Endothelial cell of umbilical vein (primary cell): Measurements from ENCODE around the gene ZHX3. TPM values are rescaled to one million over a fixed set of nuclear protein-coding genes. Genes with fewer than 3 reads are reported as not detected.
A peak's percentile ranks its signal among the peaks of the same experiment; 100 is the strongest.

Experiments
- BruUV-seq: library from RNA; stranded (reverse); fragments of 400-500 nt; replicated peaks from 2 replicates; lab custom pipeline; 2021; lab: Mats Ljungman, UMichigan
- CTCF ChIA-PET: fragments of 300-600, 350-600 bp; sonication (Branson Sonifier 250); formaldehyde crosslinking; loops from one replicate; lab custom pipeline; 2021; ENCODE audit warnings: antibody characterized with exemption, inconsistent platforms; lab: Charles Lee
- POLR2A ChIA-PET: fragments of 300-600, 350-600 bp; sonication (Branson Sonifier 250); formaldehyde crosslinking; loops from one replicate; lab custom pipeline; 2021; ENCODE audit warnings: antibody characterized with exemption, inconsistent platforms; lab: Charles Lee
- DNase-seq: peaks from one replicate; pipeline ENCODE4 v3.0.0-alpha.2; 2011; ENCODE audit warnings: low read depth, low spot score
- FAIRE-seq: peaks from 2 replicates; lab custom pipeline; 2011; peaks lifted over from hg19 to GRCh38; lab: Jason Lieb, UNC
- H2AFZ ChIP-seq: 2 replicates; pipeline ENCODE4 v1.6.0; 2012; ENCODE audit warnings: low read depth, low read length, control low read depth, inconsistent platforms
- H3K27ac ChIP-seq: 2 replicates; pipeline ENCODE4 v1.5.1; 2011; ENCODE audit warnings: low read depth, mild to moderate bottlenecking, control low read depth, low read length, moderate library complexity; ENCODE audit not compliant: insufficient read depth
- H3K27me3 ChIP-seq, 2 experiments: 2 replicates each; pipeline versions ENCODE4 v1.6.0 to v1.6.1; 2011; ENCODE audit warnings: low read length in 2 of 2, mixed read lengths in 1 of 2; ENCODE audit not compliant: control insufficient read depth in 2 of 2, insufficient read depth in 2 of 2
- H3K36me3 ChIP-seq, 2 experiments: 2 replicates in 1 of 2; 3 replicates in 1 of 2; pipeline ENCODE4 v1.5.1; 2011; ENCODE audit warnings: low read length in 2 of 2, mild to moderate bottlenecking in 1 of 2, moderate library complexity in 1 of 2; ENCODE audit not compliant: control insufficient read depth in 2 of 2, insufficient read depth in 2 of 2; ENCODE audit errors: extremely low read depth in 1 of 2
- H3K4me1 ChIP-seq: 3 replicates; pipeline ENCODE4 v1.5.1; 2011; ENCODE audit warnings: mild to moderate bottlenecking, low read length; ENCODE audit not compliant: control insufficient read depth, insufficient read depth; ENCODE audit errors: extremely low read depth
- H3K4me2 ChIP-seq: 2 replicates; pipeline ENCODE4 v1.6.1; 2011; ENCODE audit warnings: low read length, control low read depth, mixed read lengths; ENCODE audit not compliant: insufficient read depth
- H3K4me3 ChIP-seq, 3 experiments: fragments of 200-600 bp in 1 of 3; sonication (generic), shearing (Covaris generic) in 1 of 3; replicated peaks in 1 of 3; 2 replicates each; pipeline ENCODE4 v1.5.1; 2011 to 2016; ENCODE audit warnings: control low read depth in 3 of 3, low read length in 3 of 3, mild to moderate bottlenecking in 2 of 3, inconsistent platforms in 1 of 3, low read depth in 1 of 3, moderate library complexity in 1 of 3; ENCODE audit not compliant: insufficient read depth in 1 of 3
- H3K79me2 ChIP-seq: 2 replicates; pipeline ENCODE4 v1.6.0; 2012; ENCODE audit warnings: low read length, inconsistent platforms; ENCODE audit not compliant: control insufficient read depth, insufficient read depth
- H3K9ac ChIP-seq: replicated peaks from 2 replicates; pipeline ENCODE3; 2011; ENCODE audit warnings: low read length, control low read depth; ENCODE audit not compliant: insufficient read depth; ENCODE audit errors: extremely low read depth
- H3K9me1 ChIP-seq: replicated peaks from 3 replicates; pipeline ENCODE4 v1.6.0; 2011; ENCODE audit warnings: mild to moderate bottlenecking, low read length; ENCODE audit not compliant: control insufficient read depth, insufficient read depth; ENCODE audit errors: extremely low read depth
- H3K9me3 ChIP-seq: replicated peaks from 2 replicates; pipeline ENCODE4 v1.5.1; 2012; ENCODE audit warnings: low read length, inconsistent platforms; ENCODE audit not compliant: control insufficient read depth, insufficient read depth
- H4K20me1 ChIP-seq: replicated peaks from 2 replicates; pipeline ENCODE3; 2011; ENCODE audit warnings: mild to moderate bottlenecking, low read length; ENCODE audit not compliant: control insufficient read depth, insufficient read depth; ENCODE audit errors: extremely low read depth
- EZH2 ChIP-seq: IDR thresholded peaks from 2 replicates; pipeline ENCODE4 v1.6.1; 2012; ENCODE audit warnings: borderline replicate concordance, low read depth, mild to moderate bottlenecking, moderate library complexity, low read length, inconsistent platforms; ENCODE audit not compliant: severe bottlenecking
- FOS ChIP-seq: IDR thresholded peaks from 2 replicates; pipeline ENCODE4 v1.6.1; 2011; ENCODE audit warnings: mild to moderate bottlenecking, low read length, moderate library complexity, borderline replicate concordance; ENCODE audit not compliant: insufficient read depth
- GATA2 ChIP-seq: IDR thresholded peaks from 2 replicates; pipeline ENCODE4 v1.7.0; 2011; ENCODE audit warnings: low read depth, mild to moderate bottlenecking, moderate library complexity, mixed read lengths, low read length; ENCODE audit not compliant: insufficient read length, insufficient read depth
- JUN ChIP-seq: IDR thresholded peaks from 2 replicates; pipeline ENCODE4 v1.6.1; 2011; ENCODE audit warnings: borderline replicate concordance, low read depth; ENCODE audit not compliant: insufficient read length, insufficient read depth
- MAX ChIP-seq: IDR thresholded peaks from 2 replicates; pipeline ENCODE4 v1.6.1; 2011; ENCODE audit not compliant: insufficient read depth, insufficient read length
- MYC ChIP-seq: IDR thresholded peaks from one replicate; pipeline ENCODE4 v1.6.1; 2011; ENCODE audit warnings: mild to moderate bottlenecking, low read depth, low read length
- POLR2A ChIP-seq: IDR thresholded peaks from 2 replicates; pipeline ENCODE4 v1.6.1; 2012; ENCODE audit warnings: low read depth, mild to moderate bottlenecking, control low read depth, low read length
- POLR2AphosphoS5 ChIP-seq: IDR thresholded peaks from 2 replicates; pipeline ENCODE4 v1.6.1; 2012; ENCODE audit warnings: low read depth, mild to moderate bottlenecking, control low read depth, low read length, moderate library complexity; ENCODE audit not compliant: insufficient read depth
- dilution Hi-C: fragments of 300-500 bp; cut with MboI; formaldehyde crosslinking; loops from one replicate; pipeline ENCODE4 v1.15.0; 2019; ENCODE audit warnings: low sequenced_read_pairs; ENCODE audit not compliant: extremely low pct_ligation_motif_present
- intact Hi-C: fragments of 100-400 bp; cut with micrococcal nuclease; formaldehyde crosslinking; loops from one replicate; pipeline ENCODE4 v1.10.0; 2022
- polyA plus RNA-seq, 4 experiments: library from polyadenylated mRNA; depleted of rRNA in 3 of 4; stranded (reverse) in 3 of 4; unstranded in 1 of 4; fragments of >200 nt; gene quantifications; 2 replicates each; pipeline versions ENCODE4 v1.2.1 to v1.2.3, GENCODE V29; 2011 to 2012; ENCODE audit warnings: missing spikeins in 1 of 4
- total RNA-seq: library from RNA; stranded (reverse); gene quantifications from 2 replicates; pipeline ENCODE4 v1.2.3, GENCODE V29; 2021
- TF ChIP-seq, protein P1 (sequence below), 2 donors: IDR thresholded peaks; 1 replicate in 1 of 2; 2 replicates in 1 of 2; pipeline ENCODE4 v1.5.1; 2011; ENCODE audit warnings: low read length in 2 of 2, mild to moderate bottlenecking in 2 of 2, moderate library complexity in 2 of 2, control low read depth in 1 of 2, inconsistent platforms in 1 of 2, low read depth in 1 of 2; ENCODE audit not compliant: insufficient read depth in 1 of 2; ENCODE audit errors: extremely low read depth in 1 of 2

The ZHX3 gene
- total and polyA plus RNA-seq, 2 donors (not counting 3 experiments of a cell fraction or from before 2014, with no cell fraction given) = 7.4 to 17.8 TPM

DNA sequence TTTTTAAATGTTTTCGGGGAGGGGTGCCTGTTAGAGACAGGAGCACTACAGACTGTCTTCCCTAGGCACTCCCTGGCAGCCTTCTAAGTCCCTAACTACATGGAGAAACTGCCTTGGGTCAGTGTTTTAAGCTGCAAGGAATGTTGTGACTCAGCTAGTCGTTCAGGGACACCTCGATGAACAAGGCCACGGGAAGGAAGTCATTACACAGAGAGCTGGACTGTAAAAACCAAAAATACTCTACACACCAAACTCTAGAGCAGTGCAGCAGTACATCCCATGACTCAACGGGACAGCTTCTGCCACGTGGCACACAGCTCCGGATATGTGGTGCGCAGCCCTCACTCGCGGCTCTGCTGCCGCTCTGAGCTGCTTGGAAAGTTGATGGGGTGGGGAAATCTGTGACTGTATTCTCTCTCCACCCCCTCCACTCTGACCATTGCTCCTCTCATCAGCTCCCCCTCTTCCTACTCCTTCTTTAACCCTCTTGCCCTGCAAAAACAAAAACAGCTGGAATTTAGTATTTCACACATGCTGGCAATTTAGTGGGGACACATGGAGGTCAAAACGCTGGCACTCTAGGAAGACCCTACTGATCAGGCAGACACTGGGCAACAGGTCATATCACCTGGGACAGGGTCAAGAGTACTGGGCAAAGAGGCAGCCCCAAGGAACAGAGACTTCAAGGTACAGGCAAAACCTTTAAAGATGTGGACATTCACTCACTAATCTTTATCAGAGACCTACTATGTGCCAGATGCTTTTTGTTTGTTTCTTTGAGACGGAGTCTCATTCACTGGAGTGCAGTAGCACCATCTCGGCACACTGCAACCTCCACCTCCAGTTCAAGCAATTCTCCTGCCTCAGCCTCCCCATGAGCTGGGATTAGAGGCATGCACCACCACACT lies 12.2 kb upstream of the ZHX3 start:
- Histone ChIP-seq H3K79me2 (no peaks in the 10 kb centered on the region), H3K9me3 (no peaks in the 10 kb centered on the region), H3K36me3 (no peaks in the 10 kb centered on the region), H3K9me1 (no peaks in the 10 kb centered on the region), H3K4me2 (peak overlapping the region; percentile 43), H3K27me3 (no peaks in the 10 kb centered on the region), H3K9ac (peak overlapping the region; percentile 66), H3K27ac (peak overlapping the region; percentile 89), H3K4me3 (no peak overlapping the region), H2AFZ (peak overlapping the region; percentile 26), H4K20me1 (no peaks in the 10 kb centered on the region), H3K4me1 (peaks cover 20% of the 10 kb centered on the region)
- dilution Hi-C loops (no loop called here), intact Hi-C loops (loop anchor here (1.0 to 10.0 kb wide), 4 partner anchors 12 to 325 kb away; partner anchors contain the start of gene ZHX3)
- CTCF ChIA-PET = interaction anchor here (0.6 to 3.5 kb wide), 18 partner anchors 10 to 196 kb away, joined by 3 to 26 read pairs (median 4); partner anchors contain the start of genes LPIN3 and ZHX3
- POLR2A ChIA-PET = interaction anchor here (0.5 to 1.0 kb wide), 4 partner anchors 10 to 154 kb away, joined by 3 to 6 read pairs (median 5); partner anchors contain the start of gene LPIN3
- TF ChIP-seq POLR2A (peak; percentile 66), JUN (peak; percentile 94), GATA2 (no peak), POLR2AphosphoS5 (peak; percentile 97), FOS (peak; percentile 99), MAX (peak; percentile 96), MYC (peak; percentile 99), EZH2 (no peak)
- TF ChIP-seq, protein P1, sequence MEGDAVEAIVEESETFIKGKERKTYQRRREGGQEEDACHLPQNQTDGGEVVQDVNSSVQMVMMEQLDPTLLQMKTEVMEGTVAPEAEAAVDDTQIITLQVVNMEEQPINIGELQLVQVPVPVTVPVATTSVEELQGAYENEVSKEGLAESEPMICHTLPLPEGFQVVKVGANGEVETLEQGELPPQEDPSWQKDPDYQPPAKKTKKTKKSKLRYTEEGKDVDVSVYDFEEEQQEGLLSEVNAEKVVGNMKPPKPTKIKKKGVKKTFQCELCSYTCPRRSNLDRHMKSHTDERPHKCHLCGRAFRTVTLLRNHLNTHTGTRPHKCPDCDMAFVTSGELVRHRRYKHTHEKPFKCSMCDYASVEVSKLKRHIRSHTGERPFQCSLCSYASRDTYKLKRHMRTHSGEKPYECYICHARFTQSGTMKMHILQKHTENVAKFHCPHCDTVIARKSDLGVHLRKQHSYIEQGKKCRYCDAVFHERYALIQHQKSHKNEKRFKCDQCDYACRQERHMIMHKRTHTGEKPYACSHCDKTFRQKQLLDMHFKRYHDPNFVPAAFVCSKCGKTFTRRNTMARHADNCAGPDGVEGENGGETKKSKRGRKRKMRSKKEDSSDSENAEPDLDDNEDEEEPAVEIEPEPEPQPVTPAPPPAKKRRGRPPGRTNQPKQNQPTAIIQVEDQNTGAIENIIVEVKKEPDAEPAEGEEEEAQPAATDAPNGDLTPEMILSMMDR (IDR thresholded peaks at IDR 0.05; ENCODE audit: extremely low read depth in 1 of 2, insufficient read depth in 1 of 2, low read depth in 1 of 2, low read length in 2 of 2) = no peak
- FAIRE-seq (peak; percentile 100), DNase-seq (peak; percentile 94)
- TSS peak; percentile 90 for BruUV-seq
